K562 (cell line): ENCODE data around the gene CCDC88C. TPM values are rescaled to one million over a fixed set of nuclear protein-coding genes. Genes with fewer than 3 reads are reported as not detected.

ENCODE experiments used
- DMBX1 ChIP-seq: fragments of 250-450 bp; sonication (Bioruptor Pico); IDR thresholded peaks from 2 replicates; pipeline ENCODE4 v1.8.0; 2022; ENCODE audit warnings: inconsistent platforms, mild to moderate bottlenecking, moderate library complexity, borderline replicate concordance
- E2F3 ChIP-seq: fragments of 250-450 bp; sonication (Bioruptor Pico); IDR thresholded peaks from 2 replicates; pipeline ENCODE4 v1.4.0; 2020; ENCODE audit warnings: mild to moderate bottlenecking
- MED1 ChIP-seq: sonication (generic); formaldehyde crosslinking; IDR thresholded peaks from 2 replicates; pipeline ENCODE4 v1.8.1; 2023; ENCODE audit warnings: missing genetic modification reagents, borderline replicate concordance
- MEF2A ChIP-seq: IDR thresholded peaks from 2 replicates; pipeline ENCODE4 v1.6.1; 2011; ENCODE audit warnings: low read depth, mild to moderate bottlenecking, low read length, moderate library complexity; ENCODE audit not compliant: control insufficient read depth
- MTA1 ChIP-seq: fragments of 450-650 bp; IDR thresholded peaks from 2 replicates; pipeline ENCODE4 v1.6.1; 2017; ENCODE audit warnings: borderline replicate concordance
- PHB2 ChIP-seq: fragments of 450-650 bp; IDR thresholded peaks from 2 replicates; pipeline ENCODE4 v1.6.1; 2017; ENCODE audit warnings: low read depth
- SMAD3 ChIP-seq: fragments of 450-650 bp; formaldehyde crosslinking; conservative IDR thresholded peaks from 2 replicates; pipeline ENCODE4 v1.4.0; 2020; ENCODE audit warnings: mild to moderate bottlenecking
- SMARCC2 ChIP-seq: fragments of 450-650 bp; IDR thresholded peaks from 2 replicates; pipeline ENCODE4 v1.6.1; 2017; ENCODE audit warnings: antibody characterized with exemption, moderate library complexity, mild to moderate bottlenecking, low read depth
- ZC3H11A ChIP-seq: IDR thresholded peaks from 2 replicates; pipeline ENCODE4 v1.6.1; 2012; ENCODE audit warnings: low read depth, low read length, improper control_type of control experiment
- ZNF197 ChIP-seq: fragments of 200-800 bp; sonication (Bioruptor generic); IDR thresholded peaks from 2 replicates; pipeline ENCODE4 v1.6.1; 2016; ENCODE audit warnings: low read depth, missing genetic modification characterization, missing compliant biosample characterization
- ZNF668 ChIP-seq: fragments of 250-450 bp; sonication (Bioruptor Pico); IDR thresholded peaks from 2 replicates; pipeline ENCODE4 v1.8.0; 2022; ENCODE audit warnings: mild to moderate bottlenecking, inconsistent platforms
- polyA plus RNA-seq, 8 experiments: library from polyadenylated mRNA; depleted of rRNA in 4 of 8; stranded (reverse) in 5 of 8; unstranded in 3 of 8; fragments of >200 nt; fragmentation: Nextera tagmentation in 2 of 8; fragmentation: Illumina TruSeq in 1 of 8; extraction: Ambion mirVana in 2 of 8; extraction: Trizol in 1 of 8; gene quantifications; 2 replicates each; pipeline versions ENCODE4 v1.2.1 to v1.2.3, GENCODE V29; 2011 to 2014; ENCODE audit warnings: inconsistent platforms in 1 of 8, missing spikeins in 1 of 8
- total RNA-seq, 7 experiments: library from RNA; depleted of rRNA in 6 of 7; stranded (reverse); fragments of >200 nt in 6 of 7; fragmentation: Illumina TruSeq in 2 of 7; extraction: Trizol in 2 of 7; gene quantifications; 2 replicates each; pipeline versions ENCODE4 v1.2.1 to v1.2.3, GENCODE V29; 2011 to 2021; ENCODE audit warnings: low replicate concordance in 1 of 7
- TF ChIP-seq, protein P1 (sequence below): fragments of 250-450 bp; sonication (Bioruptor Pico); IDR thresholded peaks from 2 replicates; pipeline ENCODE4 v1.5.0; 2022; ENCODE audit warnings: mild to moderate bottlenecking
- TF ChIP-seq, protein P2 (sequence below): fragments of 450-650 bp; conservative IDR thresholded peaks from 2 replicates; pipeline ENCODE4 v1.6.1; 2016; ENCODE audit warnings: missing genetic modification characterization, low read depth, mild to moderate bottlenecking, control low read depth, missing compliant biosample characterization
- TF ChIP-seq, protein P3 (sequence below): fragments of 250-450 bp; sonication (Bioruptor Pico); IDR thresholded peaks from 2 replicates; pipeline ENCODE4 v1.5.0; 2020; ENCODE audit warnings: mild to moderate bottlenecking, borderline replicate concordance
- TF ChIP-seq, protein P4 (sequence below): fragments of 450-650 bp; conservative IDR thresholded peaks from 2 replicates; pipeline ENCODE4 v1.6.1; 2016; ENCODE audit warnings: missing genetic modification characterization, low read depth, mild to moderate bottlenecking, missing compliant biosample characterization, moderate library complexity
- TF ChIP-seq, protein P5 (sequence below): fragments of 250-450 bp; sonication (Bioruptor Pico); IDR thresholded peaks from 2 replicates; pipeline ENCODE4 v1.4.0; 2020; ENCODE audit warnings: mild to moderate bottlenecking, moderate library complexity

The CCDC88C gene
- total and polyA plus RNA-seq, 9 of the 15 experiments (the other 6 are each of a cell fraction or from before 2014, with no cell fraction given) = 0.62 to 22.5 (median 10.7) TPM

DNA sequence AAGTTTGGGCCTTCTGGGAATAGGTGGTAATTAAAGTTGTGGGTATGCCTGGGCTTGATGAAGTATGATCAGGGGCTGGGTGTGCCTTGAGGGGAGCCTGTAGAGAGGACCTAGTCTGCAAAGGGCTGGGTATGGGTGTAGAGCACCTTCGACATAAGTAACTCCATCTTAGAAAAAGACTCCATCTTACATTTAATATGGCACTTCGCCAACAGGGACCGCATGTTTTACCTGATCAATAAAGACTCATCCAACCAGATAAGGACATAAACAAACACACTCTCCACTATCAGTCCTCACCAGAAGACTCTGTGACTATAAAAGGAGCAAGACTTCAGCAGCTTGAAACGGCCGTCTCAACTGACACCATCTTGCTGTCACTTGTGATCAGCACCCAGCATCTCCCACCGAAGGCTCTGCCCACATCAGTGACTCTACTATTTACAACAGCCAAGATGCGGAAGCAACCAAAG is 149.6 kb downstream of the CCDC88C start (continued):
- TF ChIP-seq ZNF668 (CRISPR knock-in tag) (peak; percentile 96), DMBX1 (peak; percentile 99), MTA1 (0 out of 2 replicates have a peak, but pooled peaks have one; percentile 28), E2F3 (CRISPR knock-in tag) (peak; percentile 95), SMAD3 (CRISPR knock-in tag) (peak; percentile 98), ZC3H11A (no peak; the same call in 1 of the 2 replicates), ZNF197 (CRISPR knock-in tag) (peak; percentile 99), SMARCC2 (peak; percentile 64; the same call in 1 of the 2 replicates), PHB2 (peak; percentile 50; the same call in 1 of the 2 replicates), MED1 (CRISPR knock-in tag) (no peak), MEF2A (peak; percentile 86)
- TF ChIP-seq, protein P1, sequence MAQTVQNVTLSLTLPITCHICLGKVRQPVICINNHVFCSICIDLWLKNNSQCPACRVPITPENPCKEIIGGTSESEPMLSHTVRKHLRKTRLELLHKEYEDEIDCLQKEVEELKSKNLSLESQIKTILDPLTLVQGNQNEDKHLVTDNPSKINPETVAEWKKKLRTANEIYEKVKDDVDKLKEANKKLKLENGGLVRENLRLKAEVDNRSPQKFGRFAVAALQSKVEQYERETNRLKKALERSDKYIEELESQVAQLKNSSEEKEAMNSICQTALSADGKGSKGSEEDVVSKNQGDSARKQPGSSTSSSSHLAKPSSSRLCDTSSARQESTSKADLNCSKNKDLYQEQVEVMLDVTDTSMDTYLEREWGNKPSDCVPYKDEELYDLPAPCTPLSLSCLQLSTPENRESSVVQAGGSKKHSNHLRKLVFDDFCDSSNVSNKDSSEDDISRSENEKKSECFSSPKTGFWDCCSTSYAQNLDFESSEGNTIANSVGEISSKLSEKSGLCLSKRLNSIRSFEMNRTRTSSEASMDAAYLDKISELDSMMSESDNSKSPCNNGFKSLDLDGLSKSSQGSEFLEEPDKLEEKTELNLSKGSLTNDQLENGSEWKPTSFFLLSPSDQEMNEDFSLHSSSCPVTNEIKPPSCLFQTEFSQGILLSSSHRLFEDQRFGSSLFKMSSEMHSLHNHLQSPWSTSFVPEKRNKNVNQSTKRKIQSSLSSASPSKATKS = peak; percentile 92
- TF ChIP-seq, protein P2, sequence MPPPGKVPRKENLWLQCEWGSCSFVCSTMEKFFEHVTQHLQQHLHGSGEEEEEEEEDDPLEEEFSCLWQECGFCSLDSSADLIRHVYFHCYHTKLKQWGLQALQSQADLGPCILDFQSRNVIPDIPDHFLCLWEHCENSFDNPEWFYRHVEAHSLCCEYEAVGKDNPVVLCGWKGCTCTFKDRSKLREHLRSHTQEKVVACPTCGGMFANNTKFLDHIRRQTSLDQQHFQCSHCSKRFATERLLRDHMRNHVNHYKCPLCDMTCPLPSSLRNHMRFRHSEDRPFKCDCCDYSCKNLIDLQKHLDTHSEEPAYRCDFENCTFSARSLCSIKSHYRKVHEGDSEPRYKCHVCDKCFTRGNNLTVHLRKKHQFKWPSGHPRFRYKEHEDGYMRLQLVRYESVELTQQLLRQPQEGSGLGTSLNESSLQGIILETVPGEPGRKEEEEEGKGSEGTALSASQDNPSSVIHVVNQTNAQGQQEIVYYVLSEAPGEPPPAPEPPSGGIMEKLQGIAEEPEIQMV = peak; percentile 92
- TF ChIP-seq, protein P3, sequence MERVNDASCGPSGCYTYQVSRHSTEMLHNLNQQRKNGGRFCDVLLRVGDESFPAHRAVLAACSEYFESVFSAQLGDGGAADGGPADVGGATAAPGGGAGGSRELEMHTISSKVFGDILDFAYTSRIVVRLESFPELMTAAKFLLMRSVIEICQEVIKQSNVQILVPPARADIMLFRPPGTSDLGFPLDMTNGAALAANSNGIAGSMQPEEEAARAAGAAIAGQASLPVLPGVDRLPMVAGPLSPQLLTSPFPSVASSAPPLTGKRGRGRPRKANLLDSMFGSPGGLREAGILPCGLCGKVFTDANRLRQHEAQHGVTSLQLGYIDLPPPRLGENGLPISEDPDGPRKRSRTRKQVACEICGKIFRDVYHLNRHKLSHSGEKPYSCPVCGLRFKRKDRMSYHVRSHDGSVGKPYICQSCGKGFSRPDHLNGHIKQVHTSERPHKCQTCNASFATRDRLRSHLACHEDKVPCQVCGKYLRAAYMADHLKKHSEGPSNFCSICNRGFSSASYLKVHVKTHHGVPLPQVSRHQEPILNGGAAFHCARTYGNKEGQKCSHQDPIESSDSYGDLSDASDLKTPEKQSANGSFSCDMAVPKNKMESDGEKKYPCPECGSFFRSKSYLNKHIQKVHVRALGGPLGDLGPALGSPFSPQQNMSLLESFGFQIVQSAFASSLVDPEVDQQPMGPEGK (CRISPR knock-in tag) = 0 out of 2 replicates have a peak, but pooled peaks have one; percentile 59
- TF ChIP-seq, protein P4, sequence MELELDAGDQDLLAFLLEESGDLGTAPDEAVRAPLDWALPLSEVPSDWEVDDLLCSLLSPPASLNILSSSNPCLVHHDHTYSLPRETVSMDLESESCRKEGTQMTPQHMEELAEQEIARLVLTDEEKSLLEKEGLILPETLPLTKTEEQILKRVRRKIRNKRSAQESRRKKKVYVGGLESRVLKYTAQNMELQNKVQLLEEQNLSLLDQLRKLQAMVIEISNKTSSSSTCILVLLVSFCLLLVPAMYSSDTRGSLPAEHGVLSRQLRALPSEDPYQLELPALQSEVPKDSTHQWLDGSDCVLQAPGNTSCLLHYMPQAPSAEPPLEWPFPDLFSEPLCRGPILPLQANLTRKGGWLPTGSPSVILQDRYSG (tag) = peak; percentile 99
- TF ChIP-seq, protein P5, sequence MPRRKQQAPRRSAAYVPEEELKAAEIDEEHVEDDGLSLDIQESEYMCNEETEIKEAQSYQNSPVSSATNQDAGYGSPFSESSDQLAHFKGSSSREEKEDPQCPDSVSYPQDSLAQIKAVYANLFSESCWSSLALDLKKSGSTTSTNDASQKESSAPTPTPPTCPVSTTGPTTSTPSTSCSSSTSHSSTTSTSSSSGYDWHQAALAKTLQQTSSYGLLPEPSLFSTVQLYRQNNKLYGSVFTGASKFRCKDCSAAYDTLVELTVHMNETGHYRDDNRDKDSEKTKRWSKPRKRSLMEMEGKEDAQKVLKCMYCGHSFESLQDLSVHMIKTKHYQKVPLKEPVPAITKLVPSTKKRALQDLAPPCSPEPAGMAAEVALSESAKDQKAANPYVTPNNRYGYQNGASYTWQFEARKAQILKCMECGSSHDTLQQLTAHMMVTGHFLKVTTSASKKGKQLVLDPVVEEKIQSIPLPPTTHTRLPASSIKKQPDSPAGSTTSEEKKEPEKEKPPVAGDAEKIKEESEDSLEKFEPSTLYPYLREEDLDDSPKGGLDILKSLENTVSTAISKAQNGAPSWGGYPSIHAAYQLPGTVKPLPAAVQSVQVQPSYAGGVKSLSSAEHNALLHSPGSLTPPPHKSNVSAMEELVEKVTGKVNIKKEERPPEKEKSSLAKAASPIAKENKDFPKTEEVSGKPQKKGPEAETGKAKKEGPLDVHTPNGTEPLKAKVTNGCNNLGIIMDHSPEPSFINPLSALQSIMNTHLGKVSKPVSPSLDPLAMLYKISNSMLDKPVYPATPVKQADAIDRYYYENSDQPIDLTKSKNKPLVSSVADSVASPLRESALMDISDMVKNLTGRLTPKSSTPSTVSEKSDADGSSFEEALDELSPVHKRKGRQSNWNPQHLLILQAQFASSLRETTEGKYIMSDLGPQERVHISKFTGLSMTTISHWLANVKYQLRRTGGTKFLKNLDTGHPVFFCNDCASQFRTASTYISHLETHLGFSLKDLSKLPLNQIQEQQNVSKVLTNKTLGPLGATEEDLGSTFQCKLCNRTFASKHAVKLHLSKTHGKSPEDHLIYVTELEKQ (CRISPR knock-in tag) = peak; percentile 92
